ENCODE results near the gene ALDH1A1. TPM values are rescaled to one million over a fixed set of nuclear protein-coding genes. Genes with fewer than 3 reads are reported as not detected.

The ALDH1A1 gene
- total and polyA plus RNA-seq, 11 donors = 2.2 to 37.5 (median 12.6) TPM

- Histone ChIP-seq H3K4me3 (no peak overlapping the region), H3K4me1 (no peaks in the 10 kb centered on the region), H3K27me3 (no peaks in the 10 kb centered on the region), H3K36me3 (no peaks in the 10 kb centered on the region), H3K9me3 (no peaks in the 10 kb centered on the region), H3K27ac (no peak overlapping the region)
- intact Hi-C loops (cut with DNase I) = no loop called here
- 87 to 93% (median 91%) methylated on average over 1 of the region's 1 CpG for WGBS, 4 donors
- no peak for ATAC-seq
- no peak for DNase-seq
- no peak for TF ChIP-seq POLR2A (IDR thresholded peaks at IDR 0.05)
- no peak for TF ChIP-seq CTCF (IDR thresholded peaks at IDR 0.05)
These were observed 25.9 kb upstream of the ALDH1A1 start for GRCh38 chr9:72978744-72979143.

DNA sequence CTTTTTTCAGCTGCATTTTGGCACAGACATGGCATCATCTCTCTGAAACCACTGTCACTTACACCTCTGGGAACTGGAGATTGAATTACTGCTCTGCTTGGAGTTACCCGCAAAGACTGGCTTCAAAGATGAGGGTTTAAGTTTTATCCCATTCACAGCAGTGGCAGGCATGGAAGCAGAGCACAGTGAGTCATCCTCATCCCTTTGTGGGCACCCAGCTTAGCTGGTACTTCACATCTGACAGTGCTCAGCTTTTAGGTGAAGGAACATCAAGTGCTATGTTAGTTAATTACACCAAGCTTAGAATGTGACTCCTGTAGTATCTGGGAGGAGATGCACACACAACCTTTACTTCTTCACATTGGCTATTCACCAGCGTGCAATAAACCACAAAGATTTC lies 24.8 kb upstream of the ALDH1A1 start:
- intact Hi-C loops (cut with DNase I) = no loop called here
- Histone ChIP-seq H3K9me3 (no peaks in the 10 kb centered on the region), H3K27me3 (no peaks in the 10 kb centered on the region), H3K36me3 (no peaks in the 10 kb centered on the region), H3K27ac (no peak overlapping the region), H3K4me3 (no peak overlapping the region), H3K4me1 (no peaks in the 10 kb centered on the region)
- WGBS, 4 donors = 88 to 96% (median 89%) methylated on average over 2 of the region's 2 CpGs
- ATAC-seq = no peak
- DNase-seq = no peak
- no peak for TF ChIP-seq POLR2A (IDR thresholded peaks at IDR 0.05)
- no peak for TF ChIP-seq CTCF (IDR thresholded peaks at IDR 0.05)

DNA sequence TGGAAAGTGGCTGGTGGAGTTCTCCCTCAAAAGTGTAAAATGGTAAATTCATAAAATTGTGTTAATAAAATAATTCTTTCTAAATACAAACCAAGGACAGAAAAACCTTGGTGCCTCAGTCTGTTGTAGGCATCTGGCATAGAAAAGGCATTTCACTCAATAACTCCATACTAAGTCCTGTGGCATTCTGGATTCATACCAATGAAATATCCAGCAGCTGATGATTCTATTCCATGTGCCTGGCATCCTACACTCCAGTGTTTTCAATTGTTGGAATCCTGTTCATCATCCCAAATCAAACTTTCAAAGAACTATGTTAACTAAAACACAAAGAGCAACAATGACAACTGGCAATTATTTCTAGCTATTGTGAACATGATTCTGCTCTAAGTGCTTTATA lies 21.6 kb upstream of the ALDH1A1 start:
- Histone ChIP-seq H3K4me3 (no peak overlapping the region), H3K27me3 (no peaks in the 10 kb centered on the region), H3K36me3 (no peaks in the 10 kb centered on the region), H3K4me1 (no peaks in the 10 kb centered on the region), H3K9me3 (no peaks in the 10 kb centered on the region), H3K27ac (no peak overlapping the region)
- intact Hi-C loops (cut with DNase I) = loop anchor here in 1 of 10 donors (2.0 kb wide), 1 partner anchor 58 kb away; no protein-coding TSS in a partner anchor
- no peak for TF ChIP-seq CTCF (IDR thresholded peaks at IDR 0.05)
- no peak for TF ChIP-seq POLR2A (IDR thresholded peaks at IDR 0.05)
- ATAC-seq (no peak), DNase-seq (no peak)

DNA sequence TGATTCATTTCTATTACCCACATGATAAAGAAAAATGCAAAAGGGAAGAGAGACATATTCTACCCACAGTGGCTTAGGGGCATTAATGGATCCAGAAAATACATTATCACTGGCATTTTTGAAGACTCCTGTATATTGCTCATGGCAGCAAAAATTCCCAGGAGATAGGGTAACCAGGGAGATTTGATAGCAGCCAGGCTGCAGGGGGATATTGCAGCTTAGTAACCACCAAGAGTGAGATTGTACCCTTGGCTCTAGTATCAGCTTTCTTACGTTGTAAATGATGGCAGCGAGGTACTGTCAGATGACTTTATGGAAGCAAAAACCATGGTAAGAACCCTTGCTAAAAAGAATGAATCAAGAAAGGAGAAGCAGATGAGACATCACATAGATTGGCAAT lies 19.8 kb upstream of the ALDH1A1 start:
- intact Hi-C loops (cut with DNase I) = no loop called here
- WGBS, 4 donors = 67 to 82% (median 71%) methylated on average over 2 of the region's 2 CpGs
- H3K4me3 ChIP-seq = no peak overlapping the region
- no peaks in the 10 kb centered on the region for H3K4me1 ChIP-seq
- H3K36me3 ChIP-seq = no peaks in the 10 kb centered on the region
- ATAC-seq = no peak
- no peak for DNase-seq
- no peaks in the 10 kb centered on the region for H3K27me3 ChIP-seq
- no peak overlapping the region for H3K27ac ChIP-seq
- TF ChIP-seq CTCF (IDR thresholded peaks at IDR 0.05) (no peak), POLR2A (IDR thresholded peaks at IDR 0.05) (no peak)
- peaks cover 0 to 4% (median 0%) of the 10 kb centered on the region in 12 donors for H3K9me3 ChIP-seq
